Measurements from ENCODE around the gene LRRC25.
A peak's percentile ranks its signal among the peaks of the same experiment; 100 is the strongest.
"Not testable (repeated sequence)": the region's sequence is repeated elsewhere in the genome, so short reads cannot be mapped to it uniquely, and the experiment has no call there.

Gene LRRC25

GRCh38 chr19:18417250-18418028, 20.0 kb upstream of the LRRC25 start:
- H3K36me3 Mint-ChIP-seq (ENCODE audit: insufficient read depth), result peaks cover 26% of the 10 kb centered on the region

GRCh38 chr19:18416778-18417249, 19.4 kb upstream of the LRRC25 start:
- Mint-ChIP-seq H3K27me3 (no peaks in the 10 kb centered on the region), H3K4me1 (peaks cover 57% of the 10 kb centered on the region), H3K9me3 (no peaks in the 10 kb centered on the region), H3K27ac (ENCODE audit: low read depth) (peak overlapping the region; percentile 93), H3K36me3 (ENCODE audit: insufficient read depth) (peaks cover 26% of the 10 kb centered on the region), H3K4me3 (peak overlapping the region; percentile 83)
- DNase-seq (ENCODE audit: low spot score in 2 of 2) (peak in 1 of 2 donors; percentile 65), ATAC-seq (replicated peaks; ENCODE audit: extremely low read depth, poor library complexity, severe bottlenecking) (peak; percentile 13)

More at GRCh38 chr19:18417250-18418028, 20.0 kb upstream of the LRRC25 start:
- Mint-ChIP-seq H3K27ac (ENCODE audit: low read depth) (peak overlapping the region; percentile 94), H3K9me3 (no peaks in the 10 kb centered on the region), H3K4me3 (peak overlapping the region; percentile 83), H3K27me3 (no peaks in the 10 kb centered on the region), H3K4me1 (peaks cover 63% of the 10 kb centered on the region)
- ATAC-seq (replicated peaks; ENCODE audit: extremely low read depth, poor library complexity, severe bottlenecking) (no peak), DNase-seq (ENCODE audit: low spot score in 2 of 2) (no peak)

- Mint-ChIP-seq H3K4me1 (peaks cover 48% of the 10 kb centered on the region), H3K27ac (ENCODE audit: low read depth) (peak overlapping the region; percentile 53), H3K36me3 (ENCODE audit: insufficient read depth) (peaks cover 22% of the 10 kb centered on the region), H3K9me3 (no peaks in the 10 kb centered on the region), H3K4me3 (no peak overlapping the region), H3K27me3 (no peaks in the 10 kb centered on the region)
- DNase-seq (ENCODE audit: low spot score in 2 of 2) (no peak), ATAC-seq (replicated peaks; ENCODE audit: extremely low read depth, poor library complexity, severe bottlenecking) (no peak)
Observed at GRCh38 chr19:18415178-18415867, 17.9 kb upstream of the LRRC25 start.

- Mint-ChIP-seq H3K9me3 (no peaks in the 10 kb centered on the region), H3K4me3 (peak overlapping the region; percentile 34), H3K4me1 (peaks cover 44% of the 10 kb centered on the region), H3K27ac (ENCODE audit: low read depth) (peak overlapping the region; percentile 53), H3K27me3 (no peaks in the 10 kb centered on the region), H3K36me3 (ENCODE audit: insufficient read depth) (peaks cover 17% of the 10 kb centered on the region)
- no peak for DNase-seq (ENCODE audit: low spot score in 2 of 2)
- ATAC-seq (replicated peaks; ENCODE audit: extremely low read depth, poor library complexity, severe bottlenecking), result no peak
Observed at GRCh38 chr19:18414504-18415177, 17.2 kb upstream of the LRRC25 start.

- no peaks in the 10 kb centered on the region for H3K9me3 Mint-ChIP-seq
- peaks cover 31% of the 10 kb centered on the region for H3K4me1 Mint-ChIP-seq
- H3K27ac Mint-ChIP-seq (ENCODE audit: low read depth), result no peak overlapping the region
- no peak overlapping the region for H3K4me3 Mint-ChIP-seq
- H3K27me3 Mint-ChIP-seq, result no peaks in the 10 kb centered on the region
- DNase-seq (ENCODE audit: low spot score in 2 of 2) (no peak), ATAC-seq (replicated peaks; ENCODE audit: extremely low read depth, poor library complexity, severe bottlenecking) (no peak)
- H3K36me3 Mint-ChIP-seq (ENCODE audit: insufficient read depth), result peaks cover 5% of the 10 kb centered on the region
Observed at GRCh38 chr19:18412610-18413239, 15.3 kb upstream of the LRRC25 start.

- H3K27ac Mint-ChIP-seq (ENCODE audit: low read depth), result no peak overlapping the region
- H3K9me3 Mint-ChIP-seq, result no peaks in the 10 kb centered on the region
- DNase-seq (ENCODE audit: low spot score in 2 of 2) (no peak), ATAC-seq (replicated peaks; ENCODE audit: extremely low read depth, poor library complexity, severe bottlenecking) (no peak)
- H3K27me3 Mint-ChIP-seq, result peaks cover 5% of the 10 kb centered on the region
- no peak overlapping the region for H3K4me3 Mint-ChIP-seq
- H3K36me3 Mint-ChIP-seq (ENCODE audit: insufficient read depth), result peaks cover 1% of the 10 kb centered on the region
- H3K4me1 Mint-ChIP-seq, result peaks cover 7% of the 10 kb centered on the region
Observed at GRCh38 chr19:18408053-18408476, 10.6 kb upstream of the LRRC25 start.

- ATAC-seq (replicated peaks; ENCODE audit: extremely low read depth, poor library complexity, severe bottlenecking), result no peak
- DNase-seq (ENCODE audit: low spot score in 2 of 2), result no peak
- Mint-ChIP-seq H3K27ac (ENCODE audit: low read depth) (no peak overlapping the region), H3K36me3 (ENCODE audit: insufficient read depth) (peaks cover 1% of the 10 kb centered on the region), H3K9me3 (no peaks in the 10 kb centered on the region), H3K4me1 (peaks cover 7% of the 10 kb centered on the region), H3K27me3 (peaks cover 14% of the 10 kb centered on the region), H3K4me3 (no peak overlapping the region)
Observed at GRCh38 chr19:18406749-18407148, 9.3 kb upstream of the LRRC25 start.

GRCh38 chr19:18405754-18406153, 8.3 kb upstream of the LRRC25 start:
- not testable (repeated sequence) for H3K4me3 Mint-ChIP-seq; H3K27ac Mint-ChIP-seq (ENCODE audit: low read depth); H3K36me3 Mint-ChIP-seq (ENCODE audit: insufficient read depth)

GRCh38 chr19:18402455-18403248, 5.2 kb upstream of the LRRC25 start:
- not testable (repeated sequence) for DNase-seq (ENCODE audit: low spot score in 2 of 2); H3K4me1 Mint-ChIP-seq; H3K9me3 Mint-ChIP-seq; H3K36me3 Mint-ChIP-seq (ENCODE audit: insufficient read depth); ATAC-seq (replicated peaks; ENCODE audit: extremely low read depth, poor library complexity, severe bottlenecking); H3K4me3 Mint-ChIP-seq
- Mint-ChIP-seq H3K27ac (ENCODE audit: low read depth) (peak overlapping the region; percentile 52), H3K27me3 (peaks cover 31% of the 10 kb centered on the region)

More at GRCh38 chr19:18405754-18406153, 8.3 kb upstream of the LRRC25 start:
- H3K4me1 Mint-ChIP-seq; H3K9me3 Mint-ChIP-seq; ATAC-seq (replicated peaks; ENCODE audit: extremely low read depth, poor library complexity, severe bottlenecking); DNase-seq (ENCODE audit: low spot score in 2 of 2): not testable (repeated sequence)
- peaks cover 23% of the 10 kb centered on the region for H3K27me3 Mint-ChIP-seq

- no peaks in the 10 kb centered on the region for H3K9me3 Mint-ChIP-seq
- ATAC-seq (replicated peaks; ENCODE audit: extremely low read depth, poor library complexity, severe bottlenecking) (peak; percentile 52), DNase-seq (ENCODE audit: low spot score in 2 of 2) (no peak)
- peaks cover 5% of the 10 kb centered on the region for H3K4me1 Mint-ChIP-seq
- H3K27ac Mint-ChIP-seq (ENCODE audit: low read depth), result peak overlapping the region; percentile 75
- peaks cover 35% of the 10 kb centered on the region for H3K27me3 Mint-ChIP-seq
- no peak overlapping the region for H3K4me3 Mint-ChIP-seq
- H3K36me3 Mint-ChIP-seq (ENCODE audit: insufficient read depth), result no peaks in the 10 kb centered on the region
Observed at GRCh38 chr19:18401580-18402112, 4.2 kb upstream of the LRRC25 start.

- peaks cover 5% of the 10 kb centered on the region for H3K4me1 Mint-ChIP-seq
Observed at GRCh38 chr19:18399008-18399407, 1.6 kb upstream of the LRRC25 start.

More at GRCh38 chr19:18399008-18399407, 1.6 kb upstream of the LRRC25 start:
- DNase-seq (ENCODE audit: low spot score in 2 of 2) (no peak), ATAC-seq (replicated peaks; ENCODE audit: extremely low read depth, poor library complexity, severe bottlenecking) (no peak)
- Mint-ChIP-seq H3K27ac (ENCODE audit: low read depth) (no peak overlapping the region), H3K27me3 (peaks cover 35% of the 10 kb centered on the region), H3K36me3 (ENCODE audit: insufficient read depth) (no peaks in the 10 kb centered on the region), H3K9me3 (no peaks in the 10 kb centered on the region), H3K4me3 (no peak overlapping the region)

Measured in central memory CD8-positive, alpha-beta T cell (primary cell).